ENCODE measurements around the gene CACNA2D3. TPM values are rescaled to one million over a fixed set of nuclear protein-coding genes. Genes with fewer than 3 reads are reported as not detected.

CACNA2D3 gene
- total RNA-seq, 2 donors from 2014 or later = 1.1 to 5.9 TPM

DNA sequence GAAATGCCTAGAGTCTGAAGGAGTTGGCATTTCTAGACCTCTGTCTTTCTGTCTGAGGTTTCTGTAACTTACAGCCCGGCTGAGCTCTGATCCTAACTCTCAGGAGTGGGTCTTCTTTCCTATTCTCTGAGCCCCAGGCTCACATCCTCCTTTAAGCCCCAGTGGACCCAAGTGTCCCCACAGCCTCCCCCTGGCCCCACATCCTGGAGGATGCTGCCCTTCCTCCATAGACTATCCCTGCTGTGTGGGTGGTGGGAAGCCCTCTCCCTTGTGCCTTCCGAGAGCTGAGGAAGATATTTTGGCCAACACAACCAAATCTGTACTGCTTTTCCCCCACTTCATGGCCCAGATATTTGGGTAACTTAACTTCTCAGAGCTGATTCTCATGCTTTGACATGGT, 654.2 kb downstream of the CACNA2D3 start:
- H3K4me3 ChIP-seq = no peak overlapping the region
- DNase-seq (ENCODE audit: low spot score) = no peak
- no peak overlapping the region for H3K27ac ChIP-seq
- no peaks in the 10 kb centered on the region for H3K36me3 ChIP-seq
- intact Hi-C loops (cut with DNase I) = no loop called here
- H3K4me1 ChIP-seq (replicated peaks) = no peaks in the 10 kb centered on the region
- H3K9me3 ChIP-seq = no peaks in the 10 kb centered on the region
- TF ChIP-seq POLR2AphosphoS5 (IDR thresholded peaks at IDR 0.05) (no peak), CTCF (IDR thresholded peaks at IDR 0.05) (no peak), POLR2A (IDR thresholded peaks at IDR 0.05) (no peak)
- no peaks in the 10 kb centered on the region for H3K27me3 ChIP-seq (replicated peaks; ENCODE audit: insufficient read depth)
- WGBS = 96% methylated on average over 2 of the region's 2 CpGs

DNA sequence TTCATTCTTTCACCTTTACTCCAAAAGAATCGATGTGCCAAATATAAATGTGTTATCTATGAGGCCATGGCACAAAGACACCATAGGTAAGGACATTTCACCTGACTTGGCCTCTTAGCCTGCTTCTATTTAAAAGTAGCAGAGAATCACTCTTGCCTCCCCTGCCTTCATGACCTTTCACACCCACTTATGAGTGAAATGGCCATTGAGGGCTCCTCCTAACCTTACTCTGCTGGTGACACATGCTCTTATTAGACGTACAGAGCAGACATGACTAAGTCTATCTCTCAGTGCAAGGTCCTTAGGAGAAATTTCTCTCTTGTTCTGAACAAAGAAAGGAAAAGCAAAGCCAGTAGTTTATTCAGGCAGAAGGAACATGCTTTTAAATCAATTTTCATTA, 654.8 kb downstream of the CACNA2D3 start:
- 80% methylated on average over 2 of the region's 2 CpGs for WGBS
- no peak for DNase-seq (ENCODE audit: low spot score)
- no peaks in the 10 kb centered on the region for H3K9me3 ChIP-seq
- no peak overlapping the region for H3K4me3 ChIP-seq
- H3K27ac ChIP-seq = no peak overlapping the region
- intact Hi-C loops (cut with DNase I) = no loop called here
- H3K27me3 ChIP-seq (replicated peaks; ENCODE audit: insufficient read depth) = no peaks in the 10 kb centered on the region
- no peaks in the 10 kb centered on the region for H3K36me3 ChIP-seq
- no peaks in the 10 kb centered on the region for H3K4me1 ChIP-seq (replicated peaks)
- TF ChIP-seq POLR2AphosphoS5 (IDR thresholded peaks at IDR 0.05) (no peak), CTCF (IDR thresholded peaks at IDR 0.05) (no peak), POLR2A (IDR thresholded peaks at IDR 0.05) (no peak)

- Histone ChIP-seq H3K27ac (no peak overlapping the region), H3K4me3 (no peak overlapping the region), H3K27me3 (replicated peaks; ENCODE audit: insufficient read depth) (no peaks in the 10 kb centered on the region), H3K36me3 (no peaks in the 10 kb centered on the region), H3K4me1 (replicated peaks) (no peaks in the 10 kb centered on the region), H3K9me3 (no peaks in the 10 kb centered on the region)
- intact Hi-C loops (cut with DNase I) = no loop called here
- DNase-seq (ENCODE audit: low spot score) = no peak
- TF ChIP-seq POLR2A (IDR thresholded peaks at IDR 0.05) = no peak
- no peak for TF ChIP-seq POLR2AphosphoS5 (IDR thresholded peaks at IDR 0.05)
- TF ChIP-seq CTCF (IDR thresholded peaks at IDR 0.05) = no peak
Measured at GRCh38 chr3:54780336-54780735, 658.0 kb downstream of the CACNA2D3 start.

DNA sequence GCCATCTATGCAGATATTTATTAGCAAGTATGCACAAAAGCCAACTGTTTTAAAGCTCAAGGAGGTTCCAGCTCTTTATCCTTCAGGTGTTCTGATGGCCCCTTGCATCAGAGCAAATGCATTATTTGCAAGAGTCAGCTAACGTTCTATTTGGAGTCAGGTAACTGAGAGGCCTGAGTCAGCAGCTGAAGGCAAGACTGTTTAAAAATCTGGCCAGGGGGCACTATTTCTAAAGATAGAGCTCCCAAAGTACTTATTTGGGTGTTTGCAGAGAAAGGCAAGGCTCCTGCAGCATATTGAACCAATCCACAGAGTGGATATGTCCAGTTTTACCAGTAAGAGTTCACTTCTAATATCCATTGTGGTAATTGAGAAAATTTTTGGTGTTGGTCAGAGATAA, 659.4 kb downstream of the CACNA2D3 start:
- H3K4me1 ChIP-seq (replicated peaks) = no peaks in the 10 kb centered on the region
- no peak overlapping the region for H3K27ac ChIP-seq
- intact Hi-C loops (cut with DNase I) = no loop called here
- H3K36me3 ChIP-seq = no peaks in the 10 kb centered on the region
- TF ChIP-seq POLR2AphosphoS5 (IDR thresholded peaks at IDR 0.05) (no peak), CTCF (IDR thresholded peaks at IDR 0.05) (no peak), POLR2A (IDR thresholded peaks at IDR 0.05) (no peak)
- DNase-seq (ENCODE audit: low spot score) = no peak
- H3K9me3 ChIP-seq = no peaks in the 10 kb centered on the region
- H3K4me3 ChIP-seq = no peak overlapping the region
- 45% methylated on average over 1 of the region's 1 CpG for WGBS
- H3K27me3 ChIP-seq (replicated peaks; ENCODE audit: insufficient read depth) = no peaks in the 10 kb centered on the region

DNA sequence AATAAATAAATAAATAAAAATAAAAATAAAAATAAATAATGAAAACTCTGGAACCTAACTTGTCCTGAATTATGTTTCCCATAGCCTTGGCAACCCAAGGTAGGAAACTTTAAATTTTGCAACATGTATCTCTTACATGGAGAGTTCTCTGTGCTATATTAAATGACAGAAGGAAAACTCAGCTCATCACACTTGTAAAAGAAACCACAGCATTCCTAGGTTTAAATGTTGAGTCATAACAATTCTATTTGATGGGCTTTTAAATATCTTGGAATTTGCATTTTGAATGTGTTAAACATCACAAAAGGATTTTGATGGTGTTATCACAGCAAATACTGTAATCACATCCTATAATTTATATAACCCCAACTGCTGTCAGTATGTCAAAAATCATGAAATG, 661.3 kb downstream of the CACNA2D3 start:
- TF ChIP-seq POLR2AphosphoS5 (IDR thresholded peaks at IDR 0.05) = no peak
- no peak for TF ChIP-seq CTCF (IDR thresholded peaks at IDR 0.05)
- TF ChIP-seq POLR2A (IDR thresholded peaks at IDR 0.05) = no peak
- Histone ChIP-seq H3K4me1 (replicated peaks) (no peaks in the 10 kb centered on the region), H3K36me3 (no peaks in the 10 kb centered on the region), H3K27me3 (replicated peaks; ENCODE audit: insufficient read depth) (no peaks in the 10 kb centered on the region), H3K27ac (no peak overlapping the region), H3K4me3 (no peak overlapping the region), H3K9me3 (no peaks in the 10 kb centered on the region)
- intact Hi-C loops (cut with DNase I) = no loop called here
- DNase-seq (ENCODE audit: low spot score) = no peak
